Motor neuron (in vitro differentiated cells): ENCODE measurements around the gene SOAT1. TPM values are rescaled to one million over a fixed set of nuclear protein-coding genes. Genes with fewer than 3 reads are reported as not detected.

ENCODE experiments used
- ATAC-seq, 8 experiments: fragments of 200-7000 bp; cut with Tn5 transposase; replicated peaks in 6 of 8; 2 replicates each; pipeline ENCODE4 v1.8.0; 2021; ENCODE audit warnings: mild to moderate bottlenecking in 8 of 8, moderate library complexity in 8 of 8
- H3K27ac ChIP-seq, 2 donors: fragments of 250-450 bp; sonication (Bioruptor Pico); 2 replicates each; pipeline ENCODE4 v1.9.0; 2021; ENCODE audit warnings: antibody characterized with exemption in 2 of 2, mild to moderate bottlenecking in 2 of 2, moderate library complexity in 1 of 2
- H3K4me1 ChIP-seq, 2 donors: fragments of 250-450 bp; sonication (Bioruptor Pico); replicated peaks in 1 of 2; 2 replicates each; pipeline ENCODE4 v1.6.1; 2021; ENCODE audit warnings: antibody characterized with exemption in 2 of 2, mild to moderate bottlenecking in 2 of 2, moderate library complexity in 1 of 2
- H3K4me3 ChIP-seq, 5 donors: fragments of 250-450 bp; sonication (Bioruptor Pico); 2 replicates each; pipeline ENCODE4 v1.9.0; 2021; ENCODE audit warnings: antibody characterized with exemption in 5 of 5, mild to moderate bottlenecking in 5 of 5, moderate library complexity in 4 of 5
- WGBS, 10 experiments: fragments of 450-650 bp; shearing (Covaris generic); methylation state at CpG; one replicate each; pipeline ENCODE4 v1.0.0; 2022; 5-methylcytosine and 5-hydroxymethylcytosine counted together
- in situ Hi-C, 9 experiments: fragments of 400-800 bp; cut with MboI; loops; one replicate each; pipeline ENCODE4 v1.15.0; 2021; ENCODE audit warnings: low sequenced_read_pairs in 9 of 9, low pct_unique_long_range_greater_than_20kb in 2 of 9; ENCODE audit not compliant: unreplicated experiment in 9 of 9
- total RNA-seq, 8 experiments: library from RNA; unstranded; fragments of 300-600 nt; gene quantifications; 2 replicates each; pipeline versions ENCODE4 v1.2.3 to v1.2.4, GENCODE V29; 2022

The SOAT1 gene
- total RNA-seq, 8 experiments from 2014 or later: 9.3 to 35.2 (median 11.8) TPM

DNA sequence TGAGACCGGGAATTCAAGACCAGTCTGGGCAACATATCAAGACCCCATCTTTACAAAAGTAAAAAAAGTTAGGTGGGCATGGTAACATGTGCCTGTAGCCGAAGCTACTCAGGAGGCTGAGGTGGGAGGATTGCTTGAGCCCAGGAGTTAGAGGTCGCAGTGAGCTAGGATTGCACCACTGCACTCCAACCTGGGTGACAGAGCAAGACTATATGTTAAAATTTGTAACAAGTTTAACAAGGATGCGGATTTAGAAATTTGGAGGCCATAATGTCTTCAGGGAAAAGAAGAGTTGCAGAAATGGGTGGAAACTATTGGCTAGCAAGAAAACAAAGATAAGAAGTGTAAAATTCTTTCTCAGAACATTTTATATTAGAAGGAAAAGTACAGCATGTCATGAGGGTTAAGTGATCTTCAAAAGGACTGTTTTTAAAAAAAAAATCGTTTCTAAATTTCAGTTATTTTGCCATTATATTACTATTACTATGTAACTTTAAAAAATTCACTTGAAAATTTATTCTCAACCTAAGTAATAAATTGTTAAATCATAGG is 17.6 kb downstream of the SOAT1 start:
- H3K4me1 ChIP-seq: no peaks in the 10 kb centered on the region
- H3K27ac ChIP-seq: no peak overlapping the region
- in situ Hi-C loops: loop anchor here in 1 of 9 experiments (25.0 kb wide), 1 partner anchor 199 kb away; no protein-coding TSS in a partner anchor
- ATAC-seq: no peak
- no peak overlapping the region for H3K4me3 ChIP-seq
- WGBS, 10 experiments: 61 to 100% (median 94%) methylated on average over 1 to 5 of the region's 5 CpGs

DNA sequence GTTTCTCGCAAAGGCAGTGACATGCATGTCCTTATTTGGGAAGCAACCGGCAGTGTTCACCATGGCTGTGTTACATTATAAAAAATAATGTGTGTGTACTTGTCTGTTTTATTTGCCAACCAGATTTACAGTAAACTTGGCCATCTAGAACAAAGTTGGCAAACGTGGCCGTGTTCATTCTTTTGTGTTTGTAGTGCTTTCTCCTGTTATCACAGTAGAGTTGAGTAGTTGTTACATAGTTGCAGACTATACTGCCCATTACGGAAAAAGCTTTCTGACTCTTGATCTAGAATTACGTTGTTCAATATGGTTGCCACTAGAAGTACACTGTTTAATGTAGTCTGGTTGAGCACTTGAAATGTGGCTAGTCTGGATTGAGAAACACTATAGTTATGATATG is 19.4 kb downstream of the SOAT1 start:
- no peaks in the 10 kb centered on the region for H3K4me1 ChIP-seq
- no peak overlapping the region for H3K27ac ChIP-seq
- no peak for ATAC-seq
- in situ Hi-C loops: loop anchor here in 1 of 9 experiments (25.0 kb wide), 1 partner anchor 201 kb away; no protein-coding TSS in a partner anchor
- 80 to 98% (median 94%) methylated on average over 1 to 6 of the region's 6 CpGs for WGBS, 10 experiments
- no peak overlapping the region for H3K4me3 ChIP-seq

DNA sequence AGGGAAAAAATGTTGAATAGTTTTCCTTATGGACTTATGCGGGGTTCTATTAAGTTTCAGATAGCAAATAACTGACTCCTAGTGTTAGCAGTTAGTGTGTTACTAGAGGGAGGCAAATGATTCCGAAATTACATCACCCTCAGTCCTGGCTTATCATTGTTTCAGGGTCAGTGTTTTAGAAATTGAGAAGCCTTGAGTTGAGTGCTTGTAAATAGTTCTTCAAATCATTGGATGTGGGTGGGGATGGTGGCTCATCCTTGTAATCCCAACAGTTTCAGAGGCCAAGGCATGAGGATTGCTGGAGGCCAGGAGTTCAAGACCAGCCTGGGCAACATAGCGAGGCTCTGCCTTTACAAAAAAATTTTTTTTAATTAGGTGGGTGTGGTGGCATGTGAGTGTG is 21.3 kb downstream of the SOAT1 start:
- Histone ChIP-seq H3K4me1 (no peaks in the 10 kb centered on the region), H3K27ac (no peak overlapping the region), H3K4me3 (no peak overlapping the region)
- in situ Hi-C loops: loop anchor here in 1 of 9 experiments (25.0 kb wide), 1 partner anchor 203 kb away; no protein-coding TSS in a partner anchor
- no peak for ATAC-seq
- WGBS, 10 experiments: 87 to 100% (median 90%) methylated on average over 1 to 3 of the region's 3 CpGs; no CpG with 5 or more reads in 1 of the 10 experiments

- no peak overlapping the region for H3K27ac ChIP-seq
- no peak for ATAC-seq
- no peaks in the 10 kb centered on the region for H3K4me1 ChIP-seq
- in situ Hi-C loops: loop anchor here in 1 of 9 experiments (25.0 kb wide), 1 partner anchor 206 kb away; no protein-coding TSS in a partner anchor
- H3K4me3 ChIP-seq: no peak overlapping the region
- 63 to 95% (median 78%) methylated on average over 2 to 5 of the region's 5 CpGs; no CpG with 5 or more reads in 1 of the 10 experiments for whole genome bisulfite sequencing, 10 experiments
Observed at GRCh38 chr1:179318491-179318890, 24.9 kb downstream of the SOAT1 start.

DNA sequence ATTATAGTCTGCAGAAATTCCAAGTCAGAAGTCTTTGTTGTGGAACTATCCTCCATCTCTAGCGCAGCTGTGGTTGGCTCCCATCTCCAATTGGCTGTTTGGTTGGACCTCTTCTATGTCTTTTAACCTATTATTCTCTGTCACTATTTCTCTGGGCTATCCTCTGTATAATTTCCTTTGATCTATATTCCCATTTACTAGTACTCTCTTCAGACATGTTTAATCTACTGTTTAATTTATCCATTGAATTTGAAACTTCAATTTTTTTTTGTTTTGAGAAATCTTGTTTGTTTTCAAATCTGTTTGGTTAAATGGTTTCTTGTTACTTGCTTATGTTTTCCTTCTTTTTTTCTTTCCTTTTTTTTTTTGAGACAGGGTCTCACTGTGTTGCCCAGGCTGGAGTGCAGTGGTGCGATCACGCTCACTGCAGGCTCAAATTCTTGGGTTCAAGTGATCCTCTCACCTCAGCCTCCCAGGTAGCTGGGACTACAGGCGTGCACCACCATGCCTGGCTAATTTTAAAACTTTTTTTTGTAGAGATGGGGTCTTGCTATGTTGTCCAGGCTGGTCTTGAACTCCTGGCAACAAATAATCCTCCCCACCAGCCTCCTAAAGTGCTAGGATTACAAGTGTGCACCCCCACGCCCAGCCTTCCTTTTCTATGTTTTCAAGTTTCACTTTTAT is 28.1 kb downstream of the SOAT1 start:
- no peak for ATAC-seq
- Histone ChIP-seq H3K4me3 (no peak overlapping the region), H3K4me1 (no peaks in the 10 kb centered on the region), H3K27ac (no peak overlapping the region)
- in situ Hi-C loops: loop anchor here in 1 of 9 experiments (25.0 kb wide), 1 partner anchor 209 kb away; no protein-coding TSS in a partner anchor
- WGBS, 10 experiments: 85 to 100% (median 100%) methylated on average over 1 to 5 of the region's 5 CpGs

- Histone ChIP-seq H3K4me1 (no peaks in the 10 kb centered on the region), H3K4me3 (no peak overlapping the region), H3K27ac (no peak overlapping the region)
- ATAC-seq: no peak
- in situ Hi-C loops: loop anchor here in 1 of 9 experiments (25.0 kb wide), 1 partner anchor 210 kb away; no protein-coding TSS in a partner anchor
- 67 to 100% (median 82%) methylated on average over 1 to 3 of the region's 3 CpGs for WGBS, 10 experiments
Observed at GRCh38 chr1:179322557-179322956, 29.0 kb downstream of the SOAT1 start.

- no peaks in the 10 kb centered on the region for H3K4me1 ChIP-seq
- in situ Hi-C loops: loop anchor here in 1 of 9 experiments (25.0 kb wide), 1 partner anchor 211 kb away; no protein-coding TSS in a partner anchor
- H3K4me3 ChIP-seq: no peak overlapping the region
- no peak overlapping the region for H3K27ac ChIP-seq
- no peak for ATAC-seq
- WGBS, 10 experiments: 81 to 100% (median 94%) methylated on average over 2 to 4 of the region's 4 CpGs
Observed at GRCh38 chr1:179323436-179323835, 29.8 kb downstream of the SOAT1 start.

- Histone ChIP-seq H3K27ac (no peak overlapping the region), H3K4me1 (no peaks in the 10 kb centered on the region), H3K4me3 (no peak overlapping the region)
- ATAC-seq: no peak
- in situ Hi-C loops: no loop called here
- 56 to 92% (median 82%) methylated on average over 2 of the region's 2 CpGs; no CpG with 5 or more reads in 1 of the 10 experiments for WGBS, 10 experiments
Observed at GRCh38 chr1:179325836-179326235, 32.2 kb downstream of the SOAT1 start.

DNA sequence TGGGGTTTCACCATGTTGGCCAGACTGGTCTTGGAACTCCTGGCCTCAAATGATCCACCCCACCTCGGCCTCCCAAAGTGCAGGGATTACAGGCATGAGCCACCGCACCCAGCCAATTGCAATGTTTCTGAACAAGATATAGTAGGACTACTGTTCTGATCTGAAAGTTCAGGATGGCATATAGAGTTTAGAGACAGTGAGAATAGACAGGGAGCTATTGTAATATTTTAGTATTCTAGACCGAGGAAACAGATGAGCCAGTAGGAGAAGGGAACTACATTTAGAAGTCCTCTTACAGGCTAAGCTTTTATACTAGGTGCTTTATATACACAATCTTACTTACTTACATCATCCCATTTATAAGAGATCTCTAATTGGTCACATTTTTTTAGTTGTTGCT is 33.1 kb downstream of the SOAT1 start:
- no peak overlapping the region for H3K27ac ChIP-seq
- no peaks in the 10 kb centered on the region for H3K4me1 ChIP-seq
- ATAC-seq: no peak
- no peak overlapping the region for H3K4me3 ChIP-seq
- in situ Hi-C loops: no loop called here
- 86 to 100% (median 95%) methylated on average over 1 to 3 of the region's 3 CpGs; no CpG with 5 or more reads in 3 of the 10 experiments for WGBS, 10 experiments

GRCh38 chr1:179327196-179327595 is 33.6 kb downstream of the SOAT1 start:
- ATAC-seq: no peak
- WGBS, 10 experiments: 83 to 98% (median 94%) methylated on average over 2 to 7 of the region's 7 CpGs
- in situ Hi-C loops: no loop called here
- H3K4me1 ChIP-seq: no peaks in the 10 kb centered on the region
- H3K4me3 ChIP-seq: no peak overlapping the region
- no peak overlapping the region for H3K27ac ChIP-seq

DNA sequence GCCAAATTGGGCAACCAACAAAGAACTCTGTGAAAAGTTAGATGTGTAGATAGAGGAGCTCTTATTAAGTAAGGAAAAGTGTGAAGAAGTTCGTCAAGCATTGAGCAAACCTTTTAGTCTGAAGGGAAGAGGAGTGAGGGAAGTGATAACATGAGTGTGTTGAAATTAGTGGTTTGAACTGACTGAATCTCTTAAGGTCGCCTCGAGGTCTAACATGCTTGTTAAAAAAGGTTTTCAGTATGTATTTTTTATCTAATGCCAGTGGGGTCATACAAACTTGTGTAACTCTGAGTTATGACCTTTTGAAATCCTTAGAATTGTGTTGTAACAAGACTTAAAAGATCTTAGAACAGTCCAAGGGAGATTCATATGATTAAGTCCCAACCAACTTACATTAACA is 34.1 kb downstream of the SOAT1 start:
- Histone ChIP-seq H3K4me1 (no peaks in the 10 kb centered on the region), H3K27ac (no peak overlapping the region), H3K4me3 (no peak overlapping the region)
- ATAC-seq: no peak
- in situ Hi-C loops: no loop called here
- WGBS, 10 experiments: 56 to 100% (median 87%) methylated on average over 1 to 3 of the region's 3 CpGs

DNA sequence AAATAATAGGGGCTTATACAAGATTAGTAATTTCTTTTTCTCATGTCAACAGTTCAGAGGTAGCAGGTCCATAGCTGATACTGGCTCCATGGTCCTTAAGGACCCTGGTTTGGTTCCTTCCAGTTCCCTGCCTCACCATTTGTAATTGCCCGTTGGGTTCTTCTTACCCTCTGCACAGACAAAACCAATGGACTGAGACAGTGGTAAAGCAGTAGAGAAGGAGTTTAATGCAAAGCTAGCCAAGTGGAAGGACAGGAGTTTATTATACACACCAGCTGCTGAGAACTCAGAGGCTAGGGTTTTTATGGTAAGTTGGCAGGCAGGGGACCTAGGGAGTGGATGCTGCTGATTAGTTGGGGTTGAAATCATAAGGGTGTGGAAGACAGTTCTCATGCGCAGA is 36.3 kb downstream of the SOAT1 start:
- H3K4me1 ChIP-seq: no peaks in the 10 kb centered on the region
- ATAC-seq: no peak
- in situ Hi-C loops: no loop called here
- H3K4me3 ChIP-seq: no peak overlapping the region
- H3K27ac ChIP-seq: no peak overlapping the region
- WGBS, 10 experiments: 40 to 100% (median 100%) methylated on average over 1 to 2 of the region's 2 CpGs; no CpG with 5 or more reads in 5 of the 10 experiments

DNA sequence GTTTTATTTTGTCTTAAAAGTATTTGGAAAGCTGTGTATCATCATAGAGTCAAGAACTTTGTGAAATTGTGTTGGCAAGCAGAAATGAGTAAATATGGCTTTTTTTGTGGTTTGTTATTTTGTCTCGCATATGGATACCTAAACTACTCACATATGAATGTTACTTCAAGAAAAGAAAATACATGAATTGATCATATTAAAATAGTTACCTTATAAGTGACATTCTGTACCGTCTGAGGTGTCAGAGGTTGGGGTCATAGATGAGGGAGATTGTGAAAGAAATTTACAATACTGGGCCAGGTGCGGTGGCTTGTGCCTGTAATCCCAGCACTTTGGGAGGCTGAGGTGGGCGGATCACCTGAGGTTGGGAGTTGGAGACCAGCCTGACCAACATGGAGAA is 40.8 kb downstream of the SOAT1 start:
- Histone ChIP-seq H3K4me3 (no peak overlapping the region), H3K4me1 (no peaks in the 10 kb centered on the region), H3K27ac (no peak overlapping the region)
- in situ Hi-C loops: no loop called here
- no peak for ATAC-seq
- 86 to 100% (median 100%) methylated on average over 1 to 4 of the region's 4 CpGs; no CpG with 5 or more reads in 2 of the 10 experiments for WGBS, 10 experiments
